EH (cell line): ENCODE measurements around the gene ZNF513.
"Not testable (repeated sequence)": the region's sequence is repeated elsewhere in the genome, so short reads cannot be mapped to it uniquely, and the experiment has no call there.

Experiments
- DNase-seq: peaks from one replicate; pipeline ENCODE4 v3.0.0-alpha.2; 2015; ENCODE audit warnings: low read depth

Gene ZNF513

DNA sequence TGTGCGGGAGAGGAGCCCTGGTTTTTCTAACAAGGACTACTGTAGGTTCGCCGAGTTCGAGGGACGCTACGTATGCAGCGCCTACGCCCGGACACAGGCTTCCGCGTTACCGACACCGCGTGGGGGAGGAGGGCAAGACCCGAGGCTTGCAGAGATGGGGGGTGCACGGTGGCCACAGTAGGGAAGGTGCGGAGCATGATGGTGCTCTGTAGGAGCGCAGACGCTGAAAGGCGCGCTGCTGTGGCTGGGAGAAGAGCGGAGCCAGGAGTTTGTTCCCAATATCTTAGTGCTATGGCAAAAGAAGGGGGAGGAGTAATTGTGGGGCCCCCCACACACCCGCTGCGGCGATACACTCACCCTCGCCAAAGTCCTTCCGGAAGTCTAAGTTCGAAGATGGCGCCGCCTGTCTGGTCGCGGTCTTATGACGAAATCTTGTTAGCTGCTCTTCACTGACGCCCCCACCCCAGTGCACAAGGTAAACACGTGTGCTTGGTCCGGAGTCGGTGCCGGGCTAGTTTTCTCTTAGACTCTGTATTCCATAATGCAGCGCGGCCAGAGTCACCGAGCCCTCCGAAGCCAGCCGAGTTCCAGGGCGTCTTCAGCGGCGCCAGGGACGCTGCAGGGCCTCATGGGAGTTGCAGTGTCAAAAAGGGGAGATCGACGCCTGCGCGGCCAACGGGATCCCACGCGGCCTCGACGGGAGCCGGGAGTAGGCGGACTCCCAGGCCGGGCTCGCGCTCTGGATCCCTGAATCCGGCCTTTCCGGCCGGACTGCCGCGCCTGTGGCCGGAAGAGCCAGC is 24.0 kb downstream of the ZNF513 start, which contains the start of gene GTF3C2:
GTF3C2 (minus strand) TSS at position 383 of the 800 bp plus-strand sequence. CDS start 13,210 bp downstream, outside the sequence.
- DNase-seq = peak; percentile 97

DNA sequence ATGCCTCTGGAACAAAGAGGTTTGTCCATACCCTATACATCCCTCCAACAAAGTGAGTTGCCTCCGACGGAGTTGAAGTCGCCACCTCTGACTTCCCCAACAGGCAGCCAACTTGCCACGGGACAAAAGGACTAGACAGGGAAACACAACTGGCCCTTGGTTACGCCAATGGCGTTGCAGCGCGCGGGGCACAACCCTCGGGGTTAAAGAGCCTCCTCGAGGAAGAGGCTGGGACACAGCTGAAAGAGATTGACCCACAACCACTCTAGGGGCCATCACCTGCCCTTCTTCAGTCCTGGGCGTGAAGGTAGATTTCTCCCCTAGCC is 24.5 kb downstream of the ZNF513 start:
- DNase-seq = peak; percentile 74

- DNase-seq = no peak
Observed at GRCh38 chr2:27354597-27354927, 26.0 kb downstream of the ZNF513 start.

DNA sequence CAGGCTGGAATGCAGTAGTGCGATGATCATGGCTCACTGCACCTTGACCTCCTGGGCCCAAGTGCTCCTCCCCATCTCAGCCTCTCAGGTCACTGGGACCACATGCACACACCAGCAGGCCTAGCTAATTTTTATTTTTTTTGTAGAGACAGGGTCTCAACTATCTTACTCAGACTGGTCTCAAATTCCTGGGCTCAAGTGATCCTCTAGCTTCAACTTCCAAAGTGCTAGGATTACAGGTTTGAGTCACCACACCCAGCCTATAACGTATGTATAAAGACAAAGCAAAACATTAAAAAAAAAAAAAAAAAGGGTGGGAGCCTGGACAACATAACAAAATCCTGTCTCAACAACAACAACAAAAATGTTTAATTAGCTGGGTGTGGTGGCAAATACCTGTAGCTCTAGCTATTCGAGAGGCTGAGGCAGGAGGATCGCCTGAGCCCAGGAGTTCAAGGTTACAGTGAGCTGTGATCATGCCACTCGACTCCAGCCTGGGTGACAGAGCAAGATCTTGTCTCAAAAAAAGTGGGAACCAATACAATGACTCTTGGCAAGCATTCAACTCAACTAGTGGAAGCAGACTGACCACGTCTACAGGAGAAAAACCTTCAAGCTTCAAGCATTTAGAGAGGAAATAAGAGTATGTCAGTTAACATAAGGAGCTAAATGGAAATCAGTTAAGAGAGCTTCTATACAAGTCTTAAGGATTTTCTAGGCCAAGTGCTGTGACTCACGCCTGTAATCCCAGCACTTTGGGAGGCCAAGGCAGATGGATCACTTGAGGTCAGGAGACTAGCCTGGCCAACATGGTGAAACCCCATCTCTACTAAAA is 26.6 kb downstream of the ZNF513 start:
- peak; percentile 24 for DNase-seq

DNA sequence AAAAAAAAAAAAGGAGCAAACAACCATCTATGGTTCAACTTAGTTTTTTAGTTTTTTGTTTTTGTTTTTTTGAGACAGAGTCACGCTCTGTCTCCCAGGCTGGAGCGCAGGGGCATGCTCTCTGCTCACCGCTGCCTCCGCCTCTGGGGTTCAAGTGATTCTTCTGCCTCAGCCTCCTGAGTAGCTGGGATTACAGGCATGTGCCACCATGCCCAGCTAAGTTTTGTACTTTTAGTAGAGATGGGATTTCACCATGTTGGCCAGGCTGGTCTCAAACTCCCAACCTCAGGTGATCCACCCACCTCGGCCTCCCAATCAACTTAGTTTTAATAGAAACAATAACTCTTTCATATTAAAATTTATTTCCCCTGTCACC is 27.2 kb downstream of the ZNF513 start:
- DNase-seq = not testable (repeated sequence)

- no peak for DNase-seq
Observed at GRCh38 chr2:27351802-27352598, 28.5 kb downstream of the ZNF513 start.

GRCh38 chr2:27350106-27350693 is 30.3 kb downstream of the ZNF513 start:
- no peak for DNase-seq

DNA sequence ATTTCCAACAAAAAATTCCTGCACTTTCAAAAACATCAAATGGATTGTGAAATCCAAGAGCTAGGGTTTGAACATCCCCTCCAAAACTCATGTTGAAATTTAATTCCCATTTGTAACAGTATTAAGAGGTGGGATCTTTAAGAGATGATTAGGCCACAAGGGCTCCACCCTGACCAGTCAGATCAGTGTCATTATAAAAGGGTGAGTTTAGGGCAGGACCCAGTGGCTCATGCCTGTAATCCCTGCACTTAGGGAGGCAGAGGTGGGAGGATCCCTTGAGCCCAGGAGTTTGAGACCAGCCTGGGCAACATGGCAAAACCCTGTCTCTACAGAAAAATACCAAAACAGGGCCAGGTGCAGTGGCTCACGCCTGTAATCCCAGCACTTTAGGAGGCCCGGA is 32.9 kb downstream of the ZNF513 start:
- DNase-seq = no peak

GRCh38 chr2:27336173-27336572 is 44.4 kb downstream of the ZNF513 start:
- no peak for DNase-seq

- no peak for DNase-seq
Observed at GRCh38 chr2:27335311-27335710, 45.2 kb downstream of the ZNF513 start.
